OCI-LY7 (cell line): ENCODE data around the gene UBE2G2. TPM values are rescaled to one million over a fixed set of nuclear protein-coding genes. Genes with fewer than 3 reads are reported as not detected.

Source experiments
- BruUV-seq: library from RNA; stranded (reverse); fragments of 400-500 nt; replicated peaks from 2 replicates; lab custom pipeline; 2021; lab: Mats Ljungman, UMichigan
- CTCF ChIA-PET: fragments of 300-600 bp; sonication (Branson Sonifier 250); formaldehyde crosslinking; loops from one replicate; lab custom pipeline; 2022; ENCODE audit warnings: antibody characterized with exemption; ENCODE audit not compliant: unreplicated experiment; lab: Charles Lee
- POLR2A ChIA-PET: fragments of 300-600 bp; sonication (Branson Sonifier 250); formaldehyde crosslinking; loops from one replicate; lab custom pipeline; 2022; ENCODE audit warnings: antibody characterized with exemption; lab: Charles Lee
- DNase-seq: peaks from one replicate; pipeline ENCODE4 v3.0.0-alpha.2; 2015; ENCODE audit warnings: low spot score
- H2AFZ ChIP-seq: fragments of 200-600 bp; sonication (generic), shearing (Covaris generic); 2 replicates; pipeline ENCODE4 v1.6.1; 2014; ENCODE audit warnings: mild to moderate bottlenecking, antibody characterized with exemption, low read length, moderate library complexity
- H3K27ac ChIP-seq: fragments of 200-600 bp; sonication (generic); 2 replicates; pipeline ENCODE4 v1.5.1; 2014; ENCODE audit warnings: mixed run types, low read depth, mild to moderate bottlenecking, moderate library complexity, low read length, inconsistent platforms; ENCODE audit not compliant: poor library complexity, severe bottlenecking
- H3K36me3 ChIP-seq: fragments of 200-600 bp; sonication (generic); 2 replicates; pipeline ENCODE4 v1.6.1; 2014; ENCODE audit warnings: mild to moderate bottlenecking, antibody characterized with exemption, low read length, moderate library complexity, mixed read lengths; ENCODE audit not compliant: insufficient read depth
- H3K4me1 ChIP-seq: fragments of 200-600 bp; sonication (generic); 2 replicates; pipeline ENCODE4 v1.5.1; 2014; ENCODE audit warnings: mild to moderate bottlenecking, low read length; ENCODE audit not compliant: insufficient read depth, poor library complexity, severe bottlenecking
- H3K4me2 ChIP-seq: fragments of 200-600 bp; sonication (generic); 2 replicates; pipeline ENCODE4 v1.6.1; 2014; ENCODE audit warnings: mild to moderate bottlenecking, low read length
- H3K4me3 ChIP-seq: fragments of 200-600 bp; sonication (generic); 2 replicates; pipeline ENCODE4 v1.5.1; 2014; ENCODE audit warnings: mild to moderate bottlenecking, low read depth, low read length; ENCODE audit not compliant: poor library complexity, severe bottlenecking
- H3K79me2 ChIP-seq: fragments of 200-600 bp; sonication (generic); 2 replicates; pipeline ENCODE4 v1.6.1; 2016; ENCODE audit warnings: low read depth, mild to moderate bottlenecking, low read length, moderate library complexity, mixed read lengths; ENCODE audit not compliant: insufficient read depth
- H3K9me2 ChIP-seq: fragments of 200-600 bp; sonication (generic); 2 replicates; pipeline ENCODE4 v1.6.1; 2016; ENCODE audit warnings: mild to moderate bottlenecking, low read length, mixed read lengths; ENCODE audit not compliant: insufficient read depth
- H3K9me3 ChIP-seq: fragments of 200-600 bp; sonication (generic); 2 replicates; pipeline ENCODE4 v1.6.1; 2014; ENCODE audit warnings: mild to moderate bottlenecking, mixed run types, low read length, mixed read lengths
- H4K20me1 ChIP-seq: fragments of 200-600 bp; sonication (generic); 2 replicates; pipeline ENCODE4 v1.6.1; 2014; ENCODE audit warnings: mild to moderate bottlenecking, antibody characterized with exemption, low read length, moderate library complexity, mixed read lengths; ENCODE audit not compliant: insufficient read depth
- CTCF ChIP-seq: fragments of 200-600 bp; sonication (generic); conservative IDR thresholded peaks from 2 replicates; pipeline ENCODE4 v1.5.1; 2014; ENCODE audit warnings: mild to moderate bottlenecking, antibody characterized with exemption, low read length, moderate library complexity, mixed read lengths
- EZH2phosphoT487 ChIP-seq: fragments of 200-600 bp; sonication (generic); IDR thresholded peaks from 2 replicates; pipeline ENCODE4 v1.6.1; 2018; ENCODE audit warnings: low read depth, borderline replicate concordance, mild to moderate bottlenecking, mixed run types, antibody characterized with exemption, low read length, moderate library complexity, mixed read lengths
- intact Hi-C: fragments of 100-400 bp; cut with micrococcal nuclease; formaldehyde crosslinking; loops from one replicate; pipeline ENCODE4 v1.10.0; 2022; ENCODE audit not compliant: unreplicated experiment
- total RNA-seq, 2 experiments: library from RNA; depleted of rRNA in 1 of 2; stranded (reverse); fragments of >200 nt in 1 of 2; shearing (Covaris generic) in 1 of 2; gene quantifications; 2 replicates each; pipeline ENCODE4 v1.2.3, GENCODE V29; 2014 to 2022

UBE2G2 gene
- total RNA-seq, 2 experiments from 2014 or later: 104 to 141 TPM

GRCh38 chr21:44735821-44736220 is 65.8 kb downstream of the UBE2G2 start:
- H3K4me2 ChIP-seq: no peak overlapping the region
- no peak overlapping the region for H3K4me3 ChIP-seq
- no peak overlapping the region for H3K27ac ChIP-seq
- BruUV-seq: no TSS peak
- no peaks in the 10 kb centered on the region for H3K9me3 ChIP-seq
- no peaks in the 10 kb centered on the region for H3K36me3 ChIP-seq
- no peak overlapping the region for H2AFZ ChIP-seq
- intact Hi-C loops: no loop called here
- no peak for TF ChIP-seq CTCF
- TF ChIP-seq EZH2phosphoT487: no peak
- H3K9me2 ChIP-seq: no peaks in the 10 kb centered on the region
- DNase-seq: no peak
- no peaks in the 10 kb centered on the region for H3K4me1 ChIP-seq
- CTCF ChIA-PET: interaction anchor here (0.6 kb wide), 1 partner anchor 1154 kb away, joined by 4 read pairs; no protein-coding TSS in a partner anchor
- no peaks in the 10 kb centered on the region for H3K79me2 ChIP-seq
- no peaks in the 10 kb centered on the region for H4K20me1 ChIP-seq
- POLR2A ChIA-PET: no interaction called here

GRCh38 chr21:44734841-44735240 is 66.8 kb downstream of the UBE2G2 start:
- Histone ChIP-seq H3K9me2 (no peaks in the 10 kb centered on the region), H2AFZ (no peak overlapping the region), H3K27ac (no peak overlapping the region), H3K79me2 (no peaks in the 10 kb centered on the region), H3K4me2 (no peak overlapping the region), H3K9me3 (no peaks in the 10 kb centered on the region), H4K20me1 (no peaks in the 10 kb centered on the region), H3K4me3 (no peak overlapping the region), H3K4me1 (no peaks in the 10 kb centered on the region), H3K36me3 (no peaks in the 10 kb centered on the region)
- CTCF ChIA-PET: no interaction called here
- intact Hi-C loops: no loop called here
- no peak for DNase-seq
- POLR2A ChIA-PET: no interaction called here
- no TSS peak for BruUV-seq
- TF ChIP-seq EZH2phosphoT487 (no peak), CTCF (no peak)

GRCh38 chr21:44734026-44734745 is 67.4 kb downstream of the UBE2G2 start:
- CTCF ChIA-PET: no interaction called here
- H3K9me3 ChIP-seq: no peaks in the 10 kb centered on the region
- TF ChIP-seq EZH2phosphoT487: no peak
- no peak for TF ChIP-seq CTCF
- no peak overlapping the region for H2AFZ ChIP-seq
- no peak for DNase-seq
- H3K4me2 ChIP-seq: no peak overlapping the region
- no peak overlapping the region for H3K4me3 ChIP-seq
- no peak overlapping the region for H3K27ac ChIP-seq
- no TSS peak for BruUV-seq
- no peaks in the 10 kb centered on the region for H3K4me1 ChIP-seq
- no peaks in the 10 kb centered on the region for H3K79me2 ChIP-seq
- intact Hi-C loops: no loop called here
- POLR2A ChIA-PET: no interaction called here
- H3K36me3 ChIP-seq: no peaks in the 10 kb centered on the region
- no peaks in the 10 kb centered on the region for H3K9me2 ChIP-seq
- H4K20me1 ChIP-seq: no peaks in the 10 kb centered on the region
